Large intestine (tissue), 3 donors: ENCODE results near the gene EDIL3. TPM values are rescaled to one million over a fixed set of nuclear protein-coding genes. Genes with fewer than 3 reads are reported as not detected.

Experiments used
- DNase-seq, 2 donors: peaks; one replicate each; pipeline versions ENCODE4 v3.0.0 to v3.0.0-alpha.2; 2013
- H3K27ac ChIP-seq: one replicate; pipeline ENCODE4 v1.5.1; 2013; ENCODE audit warnings: low read length
- H3K27me3 ChIP-seq: 2 replicates; pipeline ENCODE4 v1.6.1; 2013; ENCODE audit warnings: low read length; ENCODE audit not compliant: control insufficient read depth, insufficient read depth
- H3K36me3 ChIP-seq: 2 replicates; pipeline ENCODE4 v1.6.1; 2013; ENCODE audit warnings: low read length; ENCODE audit not compliant: control insufficient read depth, insufficient read depth
- H3K4me1 ChIP-seq: one replicate; pipeline ENCODE4 v1.6.1; 2013; ENCODE audit warnings: low read length; ENCODE audit not compliant: control insufficient read depth, insufficient read depth
- H3K4me3 ChIP-seq: one replicate; pipeline ENCODE4 v1.5.1; 2013; ENCODE audit warnings: low read length
- H3K9me3 ChIP-seq: one replicate; pipeline ENCODE4 v1.6.1; 2013; ENCODE audit warnings: mild to moderate bottlenecking, low read depth, low read length, moderate library complexity; ENCODE audit not compliant: control insufficient read depth
- WGBS: methylation state at CpG from one replicate; pipeline ENCODE4 v1.1.5; 2013; ENCODE audit warnings: low lambda C conversion rate; ENCODE audit not compliant: insufficient coverage; 5-methylcytosine and 5-hydroxymethylcytosine counted together
- polyA plus RNA-seq: library from polyadenylated mRNA; unstranded; fragments of 120-200 nt; gene quantifications from one replicate; pipeline ENCODE4 v1.2.1, GENCODE V29; 2013

The EDIL3 gene
- polyA plus RNA-seq, 1 donor: 31.2 TPM

GRCh38 chr5:84403773-84404172 is 19.1 kb upstream of the EDIL3 start:
- H3K36me3 ChIP-seq: no peaks in the 10 kb centered on the region
- no peak overlapping the region for H3K27ac ChIP-seq
- DNase-seq: no peak
- H3K27me3 ChIP-seq: no peaks in the 10 kb centered on the region
- no peak overlapping the region for H3K4me3 ChIP-seq
- no peaks in the 10 kb centered on the region for H3K9me3 ChIP-seq
- H3K4me1 ChIP-seq: no peaks in the 10 kb centered on the region

- H3K27ac ChIP-seq: no peak overlapping the region
- no peak for DNase-seq
Measured at GRCh38 chr5:84397385-84397784, 12.7 kb upstream of the EDIL3 start.

GRCh38 chr5:84393969-84394368 is 9.3 kb upstream of the EDIL3 start:
- Histone ChIP-seq H3K36me3 (no peaks in the 10 kb centered on the region), H3K27ac (no peak overlapping the region), H3K27me3 (no peaks in the 10 kb centered on the region), H3K9me3 (no peaks in the 10 kb centered on the region), H3K4me3 (no peak overlapping the region), H3K4me1 (no peaks in the 10 kb centered on the region)
- DNase-seq: no peak
- no CpG with 5 or more reads among the region's 6 CpGs for WGBS

More at GRCh38 chr5:84397385-84397784, 12.7 kb upstream of the EDIL3 start:
- Histone ChIP-seq H3K27me3 (no peaks in the 10 kb centered on the region), H3K36me3 (no peaks in the 10 kb centered on the region), H3K4me3 (no peak overlapping the region), H3K9me3 (no peaks in the 10 kb centered on the region), H3K4me1 (no peaks in the 10 kb centered on the region)
- WGBS: no CpG with 5 or more reads among the region's 1 CpG

- DNase-seq: no peak
- Histone ChIP-seq H3K4me1 (no peaks in the 10 kb centered on the region), H3K27me3 (no peaks in the 10 kb centered on the region), H3K27ac (no peak overlapping the region), H3K4me3 (no peak overlapping the region), H3K9me3 (no peaks in the 10 kb centered on the region), H3K36me3 (no peaks in the 10 kb centered on the region)
- WGBS: 69% methylated on average over 2 of the region's 2 CpGs
Measured at GRCh38 chr5:84392836-84393235, 8.2 kb upstream of the EDIL3 start.

- DNase-seq: no peak
- WGBS: 58% methylated on average over 1 of the region's 2 CpGs
- Histone ChIP-seq H3K4me1 (peaks cover 5% of the 10 kb centered on the region), H3K9me3 (no peaks in the 10 kb centered on the region), H3K27me3 (peaks cover 44% of the 10 kb centered on the region), H3K27ac (no peak overlapping the region), H3K4me3 (no peak overlapping the region), H3K36me3 (no peaks in the 10 kb centered on the region)
Measured at GRCh38 chr5:84385705-84386104, 1.0 kb upstream of the EDIL3 start.

- H3K4me3 ChIP-seq: peak overlapping the region; percentile 39
- H3K36me3 ChIP-seq: no peaks in the 10 kb centered on the region
- DNase-seq: peak in 1 of 2 donors; percentile 20
- peaks cover 5% of the 10 kb centered on the region for H3K4me1 ChIP-seq
- no peak overlapping the region for H3K27ac ChIP-seq
- H3K27me3 ChIP-seq: peaks cover 44% of the 10 kb centered on the region
- no CpG with 5 or more reads among the region's 73 CpGs for WGBS
- no peaks in the 10 kb centered on the region for H3K9me3 ChIP-seq
Measured at GRCh38 chr5:84383816-84384603, 670 bp downstream of the EDIL3 start.

- peak overlapping the region; percentile 39 for H3K4me3 ChIP-seq
- no peaks in the 10 kb centered on the region for H3K36me3 ChIP-seq
- peaks cover 44% of the 10 kb centered on the region for H3K27me3 ChIP-seq
- H3K9me3 ChIP-seq: no peaks in the 10 kb centered on the region
- peak overlapping the region; percentile 21 for H3K27ac ChIP-seq
- peaks cover 5% of the 10 kb centered on the region for H3K4me1 ChIP-seq
- 4% methylated on average over 7 of the region's 26 CpGs for WGBS
- no peak for DNase-seq
Measured at GRCh38 chr5:84383296-84383815, 1.3 kb downstream of the EDIL3 start.

GRCh38 chr5:84382363-84383295 is 2.1 kb downstream of the EDIL3 start:
- WGBS: 0% methylated on average over 2 of the region's 45 CpGs
- H3K4me3 ChIP-seq: peak overlapping the region; percentile 39
- peak overlapping the region; percentile 21 for H3K27ac ChIP-seq
- H3K9me3 ChIP-seq: no peaks in the 10 kb centered on the region
- H3K27me3 ChIP-seq: peaks cover 44% of the 10 kb centered on the region
- DNase-seq: peak in 1 of 2 donors; percentile 45
- H3K36me3 ChIP-seq: no peaks in the 10 kb centered on the region
- H3K4me1 ChIP-seq: peaks cover 5% of the 10 kb centered on the region

GRCh38 chr5:84381502-84382362 is 2.9 kb downstream of the EDIL3 start:
- Histone ChIP-seq H3K36me3 (no peaks in the 10 kb centered on the region), H3K4me3 (peak overlapping the region; percentile 39), H3K4me1 (peaks cover 5% of the 10 kb centered on the region), H3K9me3 (no peaks in the 10 kb centered on the region), H3K27me3 (peaks cover 44% of the 10 kb centered on the region), H3K27ac (peak overlapping the region; percentile 21)
- no peak for DNase-seq
- no CpG with 5 or more reads among the region's 14 CpGs for WGBS

GRCh38 chr5:84379749-84380148 is 4.9 kb downstream of the EDIL3 start:
- Histone ChIP-seq H3K4me1 (peaks cover 5% of the 10 kb centered on the region), H3K4me3 (no peak overlapping the region), H3K27ac (no peak overlapping the region), H3K9me3 (no peaks in the 10 kb centered on the region), H3K36me3 (no peaks in the 10 kb centered on the region), H3K27me3 (peaks cover 32% of the 10 kb centered on the region)
- 84% methylated on average over 2 of the region's 2 CpGs for WGBS
- DNase-seq: no peak
